Trophoblast cell (in vitro differentiated cells and primary cell): ENCODE data around the gene BEX1. TPM values are rescaled to one million over a fixed set of nuclear protein-coding genes. Genes with fewer than 3 reads are reported as not detected.
"Not testable (repeated sequence)": the region's sequence is repeated elsewhere in the genome, so short reads cannot be mapped to it uniquely, and the experiment has no call there.

Experiments used
- DNase-seq, 2 donors: peaks; one replicate each; pipeline ENCODE4 v3.0.0-alpha.2; 2016
- H2AFZ ChIP-seq: 2 replicates; pipeline ENCODE4 v1.6.1; 2013; ENCODE audit warnings: low read length, moderate library complexity, mild to moderate bottlenecking; ENCODE audit not compliant: insufficient read depth, poor library complexity
- H2AK5ac ChIP-seq: 2 replicates; pipeline ENCODE4 v1.6.1; 2013; ENCODE audit warnings: mild to moderate bottlenecking, low read length
- H2BK120ac ChIP-seq: 2 replicates; pipeline ENCODE4 v1.6.1; 2013; ENCODE audit warnings: low read length, mild to moderate bottlenecking, moderate library complexity; ENCODE audit not compliant: insufficient read depth, poor library complexity
- H2BK12ac ChIP-seq: 2 replicates; pipeline ENCODE4 v1.6.1; 2013; ENCODE audit warnings: mild to moderate bottlenecking, low read length, moderate library complexity
- H2BK5ac ChIP-seq: 2 replicates; pipeline ENCODE4 v1.6.1; 2013; ENCODE audit warnings: low read length, low read depth, moderate library complexity, mild to moderate bottlenecking; ENCODE audit not compliant: poor library complexity
- H3K14ac ChIP-seq: 2 replicates; pipeline ENCODE4 v1.6.1; 2013; ENCODE audit warnings: mild to moderate bottlenecking, low read length
- H3K18ac ChIP-seq: 2 replicates; pipeline ENCODE4 v1.6.1; 2013; ENCODE audit warnings: mild to moderate bottlenecking, low read length
- H3K23ac ChIP-seq: 2 replicates; pipeline ENCODE4 v1.6.1; 2013; ENCODE audit warnings: low read length
- H3K27ac ChIP-seq: 2 replicates; pipeline ENCODE4 v1.5.1; 2013; ENCODE audit warnings: low read depth, mild to moderate bottlenecking, inconsistent platforms, low read length, moderate library complexity
- H3K27me3 ChIP-seq: 2 replicates; pipeline ENCODE4 v1.6.1; 2013; ENCODE audit warnings: inconsistent platforms, mild to moderate bottlenecking, low read length, moderate library complexity; ENCODE audit not compliant: insufficient read depth
- H3K36me3 ChIP-seq, 2 experiments: 1 replicate in 1 of 2; 2 replicates in 1 of 2; pipeline ENCODE4 v1.6.1; 2013; ENCODE audit warnings: low read length in 2 of 2, mild to moderate bottlenecking in 2 of 2, moderate library complexity in 1 of 2; ENCODE audit not compliant: insufficient read depth in 2 of 2, control insufficient read depth in 1 of 2
- H3K4ac ChIP-seq: 2 replicates; pipeline ENCODE4 v1.6.1; 2013; ENCODE audit warnings: low read depth, mild to moderate bottlenecking, low read length, moderate library complexity
- H3K4me1 ChIP-seq, 2 experiments: 1 replicate in 1 of 2; 2 replicates in 1 of 2; pipeline ENCODE4 v1.6.1; 2013; ENCODE audit warnings: low read length in 2 of 2, mild to moderate bottlenecking in 2 of 2, moderate library complexity in 1 of 2; ENCODE audit not compliant: insufficient read depth in 2 of 2, control insufficient read depth in 1 of 2
- H3K4me2 ChIP-seq: 2 replicates; pipeline ENCODE4 v1.6.1; 2013; ENCODE audit warnings: inconsistent platforms, mild to moderate bottlenecking, low read length, moderate library complexity
- H3K4me3 ChIP-seq: 2 replicates; pipeline ENCODE4 v1.5.1; 2013; ENCODE audit warnings: mild to moderate bottlenecking, low read depth, low read length, inconsistent platforms
- H3K79me1 ChIP-seq: one replicate; pipeline ENCODE4 v1.6.1; 2013; ENCODE audit warnings: low read length
- H3K79me2 ChIP-seq: 2 replicates; pipeline ENCODE4 v1.6.1; 2013; ENCODE audit warnings: low read length, mild to moderate bottlenecking; ENCODE audit not compliant: control insufficient read depth, insufficient read depth, poor library complexity
- H3K9ac ChIP-seq: 2 replicates; pipeline ENCODE4 v1.6.1; 2013; ENCODE audit warnings: mild to moderate bottlenecking, low read length
- H3K9me3 ChIP-seq: 2 replicates; pipeline ENCODE4 v1.6.1; 2013; ENCODE audit warnings: low read depth, mild to moderate bottlenecking, control low read depth, inconsistent platforms, low read length; ENCODE audit not compliant: insufficient read depth
- H4K12ac ChIP-seq: 2 replicates; pipeline ENCODE4 v1.6.1; 2013; ENCODE audit warnings: low read depth, mild to moderate bottlenecking, low read length, moderate library complexity
- H4K8ac ChIP-seq: 2 replicates; pipeline ENCODE4 v1.6.1; 2013; ENCODE audit warnings: low read depth, mild to moderate bottlenecking, low read length, moderate library complexity
- H4K91ac ChIP-seq: one replicate; pipeline ENCODE4 v1.6.1; 2013; ENCODE audit warnings: low read depth, mild to moderate bottlenecking, low read length, moderate library complexity
- WGBS: extraction: QIAGEN DNeasy Blood & Tissue Kit; methylation state at CpG from one replicate; pipeline ENCODE4 v1.1.7; 2013; ENCODE audit warnings: missing lambda C conversion rate; ENCODE audit not compliant: insufficient read length, insufficient coverage; ENCODE audit errors: extremely low coverage; 5-methylcytosine and 5-hydroxymethylcytosine counted together
- polyA plus RNA-seq: library from polyadenylated mRNA; stranded (reverse); fragments of 200-250 nt; gene quantifications from 2 replicates; pipeline ENCODE4 v1.2.3, GENCODE V29; 2013

BEX1 gene
- 0.56 and 0.67 TPM in 2 replicates for polyA plus RNA-seq

DNA sequence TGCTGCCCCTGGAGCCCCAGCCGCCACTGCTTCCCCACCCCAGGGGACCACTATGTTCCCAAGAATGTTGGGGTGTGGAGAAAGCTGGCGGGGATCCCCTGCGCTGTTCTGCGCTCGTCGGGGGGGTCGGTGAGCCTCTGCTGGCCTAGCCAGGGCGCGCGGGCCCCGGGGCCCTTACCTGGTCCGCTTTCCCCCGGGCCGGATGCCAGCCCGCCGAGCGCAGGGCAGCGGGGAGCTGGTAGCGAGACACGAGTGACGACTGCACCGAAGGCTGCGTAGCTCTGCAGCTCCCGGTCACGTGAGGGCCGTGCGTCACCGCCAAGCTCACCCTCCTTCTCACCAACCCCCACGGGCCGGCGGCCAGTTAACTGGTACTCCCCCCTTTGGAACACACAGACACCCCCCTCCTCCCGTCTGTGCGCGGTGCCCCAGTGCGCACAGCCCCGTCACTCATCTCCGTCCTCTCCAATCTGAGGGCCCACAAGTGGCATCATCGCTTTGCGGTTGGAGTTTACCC lies at the start of gene BEX1:
Gene BEX1 (minus strand): TSS at position 254 of the 517 bp plus-strand sequence. CDS start 897 bp downstream, outside the sequence.
- no peak within 1 kb of the TSS for H4K91ac ChIP-seq
- H4K12ac ChIP-seq = no peak within 1 kb of the TSS
- H3K27ac ChIP-seq = no peak within 1 kb of the TSS
- no peak within 1 kb of the TSS for H3K23ac ChIP-seq
- H3K4ac ChIP-seq = no peak within 1 kb of the TSS
- H3K27me3 ChIP-seq = no peaks in the 10 kb centered on the region
- no peak within 1 kb of the TSS for H3K14ac ChIP-seq
- no peak within 1 kb of the TSS for H3K18ac ChIP-seq
- H2BK5ac ChIP-seq = no peak within 1 kb of the TSS
- H2BK12ac ChIP-seq = no peak within 1 kb of the TSS
- no CpG with 5 or more reads among the region's 39 CpGs for WGBS
- H4K8ac ChIP-seq = no peak within 1 kb of the TSS
- peaks cover 0 to 4% of the 10 kb centered on the region in 2 experiments for H3K4me1 ChIP-seq
- H3K4me3 ChIP-seq = peak within 1 kb of the TSS; percentile 28
- no peaks in the 10 kb centered on the region for H3K79me2 ChIP-seq
- DNase-seq = no peak
- no peak within 1 kb of the TSS for H2AFZ ChIP-seq
- H2AK5ac ChIP-seq = no peak within 1 kb of the TSS
- no peaks in the 10 kb centered on the region for H3K9me3 ChIP-seq
- H3K36me3 ChIP-seq = no peaks in the 10 kb centered on the region
- peak within 1 kb of the TSS; percentile 72 for H3K4me2 ChIP-seq
- H3K79me1 ChIP-seq = no peaks in the 10 kb centered on the region
- H3K9ac ChIP-seq = no peak within 1 kb of the TSS
- no peak within 1 kb of the TSS for H2BK120ac ChIP-seq

DNA sequence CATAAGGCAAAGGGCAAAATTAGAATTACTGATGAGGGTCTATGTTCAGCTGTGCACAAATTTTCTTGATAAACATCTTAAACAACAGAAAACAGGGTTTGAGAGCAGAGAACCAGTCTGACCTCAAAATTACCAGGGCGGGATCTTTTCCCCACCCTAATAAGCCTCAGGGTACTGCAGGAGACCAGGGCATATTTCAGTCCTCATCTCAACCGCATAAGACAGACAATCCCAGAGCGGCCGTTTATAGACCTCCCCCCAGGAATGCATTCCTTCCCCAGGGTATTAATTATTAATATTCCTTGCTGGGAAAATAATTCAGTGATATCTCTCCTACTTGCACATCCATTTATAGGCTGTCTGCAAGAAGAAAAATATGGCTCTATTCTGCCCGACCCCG lies 45.5 kb upstream of the BEX1 start:
- H3K4me1 ChIP-seq, H3K14ac ChIP-seq, H3K4me2 ChIP-seq, H3K4ac ChIP-seq, H4K91ac ChIP-seq, H3K27me3 ChIP-seq, H2BK12ac ChIP-seq, H3K36me3 ChIP-seq, H2AFZ ChIP-seq, H4K12ac ChIP-seq, H3K23ac ChIP-seq, H2BK5ac ChIP-seq, H3K4me3 ChIP-seq, H3K9me3 ChIP-seq, H3K9ac ChIP-seq, H3K79me2 ChIP-seq, H2AK5ac ChIP-seq, H4K8ac ChIP-seq, H3K79me1 ChIP-seq, H3K27ac ChIP-seq, H2BK120ac ChIP-seq, H3K18ac ChIP-seq, DNase-seq: not testable (repeated sequence)
- no CpG with 5 or more reads among the region's 6 CpGs for WGBS

DNA sequence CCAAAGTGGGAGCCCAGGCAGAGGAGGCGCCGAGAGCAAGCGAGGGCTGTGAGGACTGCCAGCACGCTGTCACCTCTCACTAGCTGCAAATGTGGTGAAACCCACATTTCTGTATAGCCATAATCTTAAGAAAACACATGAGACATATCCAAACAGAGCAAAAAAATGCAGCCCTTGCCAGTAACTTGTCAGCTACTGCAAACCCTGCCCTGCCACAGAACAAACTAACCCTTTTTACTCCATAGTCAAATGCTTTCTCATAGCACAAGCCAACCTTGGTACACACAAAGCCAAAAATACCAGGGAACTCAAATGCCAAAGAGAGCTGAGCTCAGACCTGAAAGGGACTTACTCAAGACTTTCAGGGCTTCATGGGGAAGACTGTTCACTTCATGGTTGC lies 43.9 kb upstream of the BEX1 start:
- H3K27ac ChIP-seq = no peak overlapping the region
- H3K4me2 ChIP-seq = no peak overlapping the region
- no peaks in the 10 kb centered on the region for H3K9me3 ChIP-seq
- no peaks in the 10 kb centered on the region for H3K27me3 ChIP-seq
- no peak overlapping the region for H4K8ac ChIP-seq
- no peak overlapping the region for H2BK120ac ChIP-seq
- no peak overlapping the region for H3K23ac ChIP-seq
- H3K18ac ChIP-seq = no peak overlapping the region
- no peak overlapping the region for H2AFZ ChIP-seq
- H2BK12ac ChIP-seq = no peak overlapping the region
- no peak overlapping the region for H3K4me3 ChIP-seq
- no peak overlapping the region for H2AK5ac ChIP-seq
- no peaks in the 10 kb centered on the region for H3K79me2 ChIP-seq
- no peaks in the 10 kb centered on the region for H3K79me1 ChIP-seq
- no peak overlapping the region for H3K9ac ChIP-seq
- DNase-seq = no peak
- WGBS = no CpG with 5 or more reads among the region's 4 CpGs
- no peak overlapping the region for H4K91ac ChIP-seq
- H4K12ac ChIP-seq = no peak overlapping the region
- H3K4me1 ChIP-seq = no peaks in the 10 kb centered on the region
- no peaks in the 10 kb centered on the region for H3K36me3 ChIP-seq
- no peak overlapping the region for H2BK5ac ChIP-seq
- no peak overlapping the region for H3K4ac ChIP-seq
- no peak overlapping the region for H3K14ac ChIP-seq

DNA sequence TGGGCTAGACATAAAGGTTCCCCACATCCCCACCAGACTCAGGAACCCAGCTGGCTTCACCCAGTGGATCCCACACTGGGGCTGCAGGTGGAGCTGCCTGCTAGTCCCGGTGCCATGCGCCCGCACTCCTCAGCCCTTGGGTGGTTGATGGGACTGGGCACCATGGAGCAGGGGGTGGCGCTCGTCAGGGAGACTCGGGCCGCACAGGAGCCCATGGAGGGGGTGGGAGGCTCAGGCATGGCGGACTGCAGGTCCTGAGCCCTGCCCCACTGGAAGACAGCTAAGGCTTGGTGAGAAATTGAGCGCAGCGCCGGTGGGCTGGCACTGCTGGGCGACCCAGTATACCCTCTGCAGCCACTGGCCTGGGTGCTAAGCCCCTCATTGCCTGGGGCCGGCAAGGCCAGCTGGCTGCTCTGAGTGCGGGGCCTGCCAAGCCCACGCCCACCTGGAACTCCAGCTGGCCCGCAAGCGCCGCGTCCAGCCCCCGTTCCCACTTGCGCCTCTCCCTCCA lies 43.3 kb upstream of the BEX1 start:
- H3K79me1 ChIP-seq, H3K27me3 ChIP-seq, H3K79me2 ChIP-seq, H2AFZ ChIP-seq, H4K91ac ChIP-seq, H3K9ac ChIP-seq, H3K18ac ChIP-seq, H3K4me1 ChIP-seq, H3K9me3 ChIP-seq, H2AK5ac ChIP-seq, H4K8ac ChIP-seq, H3K36me3 ChIP-seq, H4K12ac ChIP-seq, H3K14ac ChIP-seq, H3K4me2 ChIP-seq, H3K4me3 ChIP-seq, H2BK5ac ChIP-seq, H3K23ac ChIP-seq, H3K4ac ChIP-seq, H2BK12ac ChIP-seq, H2BK120ac ChIP-seq, H3K27ac ChIP-seq, DNase-seq: not testable (repeated sequence)
- no CpG with 5 or more reads among the region's 21 CpGs for whole genome bisulfite sequencing
